ENCODE data around the gene CCDC9B.

Gene CCDC9B

GRCh38 chr15:40302981-40303380 is 37.8 kb downstream of the CCDC9B start:
- peaks cover 12% of the 10 kb centered on the region for H3K4me1 Mint-ChIP-seq
- ATAC-seq: no peak
- DNase-seq: no peak
- H3K9me3 Mint-ChIP-seq: no peaks in the 10 kb centered on the region
- H3K27ac Mint-ChIP-seq: no peak overlapping the region
- H3K27me3 Mint-ChIP-seq: no peaks in the 10 kb centered on the region
- peaks cover 21% of the 10 kb centered on the region for H3K36me3 Mint-ChIP-seq (ENCODE audit: low read depth)
- no peak overlapping the region for H3K4me3 Mint-ChIP-seq

GRCh38 chr15:40302288-40302886 is 38.4 kb downstream of the CCDC9B start:
- H3K36me3 Mint-ChIP-seq (ENCODE audit: low read depth): peaks cover 21% of the 10 kb centered on the region

GRCh38 chr15:40301467-40302179 is 39.1 kb downstream of the CCDC9B start:
- Mint-ChIP-seq H3K9me3 (no peaks in the 10 kb centered on the region), H3K27me3 (no peaks in the 10 kb centered on the region), H3K4me1 (peaks cover 10% of the 10 kb centered on the region), H3K36me3 (ENCODE audit: low read depth) (peaks cover 21% of the 10 kb centered on the region), H3K4me3 (no peak overlapping the region), H3K27ac (no peak overlapping the region)
- ATAC-seq: no peak
- DNase-seq: no peak

More at GRCh38 chr15:40302288-40302886, 38.4 kb downstream of the CCDC9B start:
- H3K27me3 Mint-ChIP-seq: no peaks in the 10 kb centered on the region
- H3K4me1 Mint-ChIP-seq: peaks cover 12% of the 10 kb centered on the region
- no peak overlapping the region for H3K27ac Mint-ChIP-seq
- no peak for DNase-seq
- ATAC-seq: no peak
- H3K4me3 Mint-ChIP-seq: no peak overlapping the region
- no peaks in the 10 kb centered on the region for H3K9me3 Mint-ChIP-seq

- Mint-ChIP-seq H3K9me3 (no peaks in the 10 kb centered on the region), H3K4me3 (no peak overlapping the region), H3K4me1 (peaks cover 2% of the 10 kb centered on the region), H3K36me3 (ENCODE audit: low read depth) (peaks cover 21% of the 10 kb centered on the region), H3K27ac (no peak overlapping the region), H3K27me3 (no peaks in the 10 kb centered on the region)
- ATAC-seq (no peak), DNase-seq (no peak)
Measured at GRCh38 chr15:40300771-40301170, 40.0 kb downstream of the CCDC9B start.

GRCh38 chr15:40300367-40300766 is 40.4 kb downstream of the CCDC9B start:
- ATAC-seq (no peak), DNase-seq (no peak)
- Mint-ChIP-seq H3K4me1 (peaks cover 2% of the 10 kb centered on the region), H3K27ac (no peak overlapping the region), H3K4me3 (no peak overlapping the region), H3K36me3 (ENCODE audit: low read depth) (peaks cover 23% of the 10 kb centered on the region), H3K9me3 (no peaks in the 10 kb centered on the region), H3K27me3 (no peaks in the 10 kb centered on the region)

GRCh38 chr15:40298216-40298935 is 42.4 kb downstream of the CCDC9B start:
- Mint-ChIP-seq H3K27me3 (no peaks in the 10 kb centered on the region), H3K27ac (no peak overlapping the region), H3K36me3 (ENCODE audit: low read depth) (peaks cover 23% of the 10 kb centered on the region), H3K4me3 (no peak overlapping the region), H3K4me1 (no peaks in the 10 kb centered on the region), H3K9me3 (no peaks in the 10 kb centered on the region)
- ATAC-seq: no peak
- DNase-seq: no peak

- no peaks in the 10 kb centered on the region for H3K9me3 Mint-ChIP-seq
- H3K4me3 Mint-ChIP-seq: no peak overlapping the region
- H3K27ac Mint-ChIP-seq: no peak overlapping the region
- peaks cover 23% of the 10 kb centered on the region for H3K36me3 Mint-ChIP-seq (ENCODE audit: low read depth)
- no peak for ATAC-seq
- no peak for DNase-seq
- no peaks in the 10 kb centered on the region for H3K27me3 Mint-ChIP-seq
- no peaks in the 10 kb centered on the region for H3K4me1 Mint-ChIP-seq
Measured at GRCh38 chr15:40297356-40297755, 43.4 kb downstream of the CCDC9B start.

GRCh38 chr15:40296561-40297230 is 44.0 kb downstream of the CCDC9B start:
- H3K27ac Mint-ChIP-seq: no peak overlapping the region
- no peaks in the 10 kb centered on the region for H3K9me3 Mint-ChIP-seq
- ATAC-seq (no peak), DNase-seq (no peak)
- no peaks in the 10 kb centered on the region for H3K4me1 Mint-ChIP-seq
- H3K4me3 Mint-ChIP-seq: no peak overlapping the region
- H3K36me3 Mint-ChIP-seq (ENCODE audit: low read depth): peaks cover 23% of the 10 kb centered on the region
- H3K27me3 Mint-ChIP-seq: no peaks in the 10 kb centered on the region

GRCh38 chr15:40295877-40296560 is 44.7 kb downstream of the CCDC9B start:
- Mint-ChIP-seq H3K36me3 (ENCODE audit: low read depth) (peaks cover 19% of the 10 kb centered on the region), H3K9me3 (no peaks in the 10 kb centered on the region), H3K27me3 (no peaks in the 10 kb centered on the region), H3K4me1 (no peaks in the 10 kb centered on the region), H3K4me3 (no peak overlapping the region), H3K27ac (no peak overlapping the region)
- DNase-seq (no peak), ATAC-seq (no peak)

GRCh38 chr15:40295297-40295696 is 45.4 kb downstream of the CCDC9B start:
- no peaks in the 10 kb centered on the region for H3K27me3 Mint-ChIP-seq
- no peaks in the 10 kb centered on the region for H3K4me1 Mint-ChIP-seq
- ATAC-seq (no peak), DNase-seq (no peak)
- H3K4me3 Mint-ChIP-seq: no peak overlapping the region
- H3K9me3 Mint-ChIP-seq: no peaks in the 10 kb centered on the region
- peaks cover 12% of the 10 kb centered on the region for H3K36me3 Mint-ChIP-seq (ENCODE audit: low read depth)
- H3K27ac Mint-ChIP-seq: no peak overlapping the region

- Mint-ChIP-seq H3K27ac (no peak overlapping the region), H3K27me3 (no peaks in the 10 kb centered on the region), H3K9me3 (no peaks in the 10 kb centered on the region), H3K36me3 (ENCODE audit: low read depth) (peaks cover 4% of the 10 kb centered on the region), H3K4me1 (no peaks in the 10 kb centered on the region), H3K4me3 (no peak overlapping the region)
- no peak for ATAC-seq
- DNase-seq: no peak
Measured at GRCh38 chr15:40293905-40294895, 46.5 kb downstream of the CCDC9B start.

GRCh38 chr15:40293006-40293405 is 47.7 kb downstream of the CCDC9B start:
- DNase-seq (no peak), ATAC-seq (no peak)
- no peaks in the 10 kb centered on the region for H3K4me1 Mint-ChIP-seq
- no peaks in the 10 kb centered on the region for H3K27me3 Mint-ChIP-seq
- no peaks in the 10 kb centered on the region for H3K9me3 Mint-ChIP-seq
- no peak overlapping the region for H3K27ac Mint-ChIP-seq
- H3K36me3 Mint-ChIP-seq (ENCODE audit: low read depth): peaks cover 2% of the 10 kb centered on the region
- H3K4me3 Mint-ChIP-seq: no peak overlapping the region

- H3K4me1 Mint-ChIP-seq: no peaks in the 10 kb centered on the region
- no peaks in the 10 kb centered on the region for H3K9me3 Mint-ChIP-seq
- no peaks in the 10 kb centered on the region for H3K27me3 Mint-ChIP-seq
- peaks cover 2% of the 10 kb centered on the region for H3K36me3 Mint-ChIP-seq (ENCODE audit: low read depth)
- ATAC-seq: no peak
- DNase-seq: no peak
- no peak overlapping the region for H3K4me3 Mint-ChIP-seq
- no peak overlapping the region for H3K27ac Mint-ChIP-seq
Measured at GRCh38 chr15:40292246-40292645, 48.5 kb downstream of the CCDC9B start.

All from activated naive CD8-positive, alpha-beta T cell treated with anti-CD3 and anti-CD28 coated beads, Interleukin-2, amount 50 U/mL, for 24 hours (primary cell).